ENCODE results near the gene GLOD4. TPM values are rescaled to one million over a fixed set of nuclear protein-coding genes. Genes with fewer than 3 reads are reported as not detected.
"Not testable (repeated sequence)": the region's sequence is repeated elsewhere in the genome, so short reads cannot be mapped to it uniquely, and the experiment has no call there.

GLOD4 gene
- total and polyA plus RNA-seq, 11 donors, result 14.0 to 39.7 (median 25.4) TPM

DNA sequence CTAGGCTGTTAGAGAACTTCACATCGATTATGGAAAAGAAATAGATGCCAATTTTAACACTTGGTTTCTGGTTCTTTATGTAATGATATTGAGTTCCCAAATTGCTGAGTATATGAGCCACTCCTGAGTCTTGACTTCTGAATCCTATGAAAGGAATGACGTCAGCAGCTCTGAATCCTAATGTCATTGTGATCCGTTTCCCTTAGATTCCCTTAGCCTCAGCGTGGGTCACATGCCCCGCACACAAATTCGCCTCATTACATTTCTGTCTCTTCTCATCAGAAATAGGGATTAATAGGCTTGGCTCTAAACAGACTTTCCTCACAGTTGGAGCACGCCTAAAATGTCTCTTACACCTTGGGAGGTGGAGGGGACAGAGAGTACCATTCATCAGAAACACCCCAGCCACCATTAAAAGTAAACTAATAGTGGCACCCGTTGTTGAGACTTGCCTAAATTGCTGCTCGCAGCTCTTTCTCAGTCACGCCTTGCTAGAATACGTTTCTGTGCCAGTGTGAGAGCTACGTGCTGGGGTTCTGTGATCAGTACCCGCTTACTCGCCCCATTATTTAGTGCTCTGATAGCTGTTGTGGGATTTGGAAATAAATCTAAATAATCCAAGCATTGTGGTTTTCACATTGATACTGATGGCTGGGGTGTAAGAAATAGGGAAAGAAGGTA lies 7.2 kb upstream of the GLOD4 start:
- whole genome bisulfite sequencing, 4 donors, result 90 to 93% (median 91%) methylated on average over 14 of the region's 14 CpGs
- no peaks in the 10 kb centered on the region for H3K27me3 ChIP-seq
- intact Hi-C loops (cut with DNase I), result no loop called here
- TF ChIP-seq, protein P1, sequence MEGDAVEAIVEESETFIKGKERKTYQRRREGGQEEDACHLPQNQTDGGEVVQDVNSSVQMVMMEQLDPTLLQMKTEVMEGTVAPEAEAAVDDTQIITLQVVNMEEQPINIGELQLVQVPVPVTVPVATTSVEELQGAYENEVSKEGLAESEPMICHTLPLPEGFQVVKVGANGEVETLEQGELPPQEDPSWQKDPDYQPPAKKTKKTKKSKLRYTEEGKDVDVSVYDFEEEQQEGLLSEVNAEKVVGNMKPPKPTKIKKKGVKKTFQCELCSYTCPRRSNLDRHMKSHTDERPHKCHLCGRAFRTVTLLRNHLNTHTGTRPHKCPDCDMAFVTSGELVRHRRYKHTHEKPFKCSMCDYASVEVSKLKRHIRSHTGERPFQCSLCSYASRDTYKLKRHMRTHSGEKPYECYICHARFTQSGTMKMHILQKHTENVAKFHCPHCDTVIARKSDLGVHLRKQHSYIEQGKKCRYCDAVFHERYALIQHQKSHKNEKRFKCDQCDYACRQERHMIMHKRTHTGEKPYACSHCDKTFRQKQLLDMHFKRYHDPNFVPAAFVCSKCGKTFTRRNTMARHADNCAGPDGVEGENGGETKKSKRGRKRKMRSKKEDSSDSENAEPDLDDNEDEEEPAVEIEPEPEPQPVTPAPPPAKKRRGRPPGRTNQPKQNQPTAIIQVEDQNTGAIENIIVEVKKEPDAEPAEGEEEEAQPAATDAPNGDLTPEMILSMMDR (IDR thresholded peaks at IDR 0.05), result no peak
- TF ChIP-seq POLR2A (IDR thresholded peaks at IDR 0.05), result no peak
- H3K27ac ChIP-seq, result no peak overlapping the region
- H3K36me3 ChIP-seq, result peaks cover 0 to 72% (median 55%) of the 10 kb centered on the region in 9 donors
- H3K4me1 ChIP-seq, result peaks cover 0 to 6% (median 0%) of the 10 kb centered on the region in 12 donors
- no peaks in the 10 kb centered on the region for H3K9me3 ChIP-seq
- DNase-seq, result no peak
- no peak for ATAC-seq
- H3K4me3 ChIP-seq, result no peak overlapping the region

DNA sequence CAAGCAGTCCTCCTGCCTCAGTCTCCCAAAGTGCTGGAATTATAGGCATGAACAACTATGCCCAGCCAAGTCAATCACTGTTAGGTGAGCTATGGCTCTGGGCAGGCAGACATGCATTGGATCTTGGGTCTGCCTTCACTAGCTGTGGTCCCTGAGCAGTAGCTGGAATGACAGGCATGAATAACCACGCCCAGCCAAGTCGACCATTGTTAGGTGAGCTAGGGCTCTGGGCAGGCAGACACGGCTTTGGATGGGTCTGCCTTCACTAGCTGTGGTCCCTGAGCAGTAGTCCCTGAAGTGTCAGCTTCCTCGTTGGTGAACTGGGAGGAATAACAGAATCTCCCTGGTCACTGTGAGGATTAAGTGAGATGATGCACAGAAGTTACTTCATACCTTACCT lies 6.5 kb upstream of the GLOD4 start:
- no peak for DNase-seq
- Histone ChIP-seq H3K4me1 (peaks cover 0 to 11% (median 6%) of the 10 kb centered on the region in 12 donors), H3K4me3 (no peak overlapping the region), H3K36me3 (peaks cover 0 to 79% (median 55%) of the 10 kb centered on the region in 9 donors), H3K27ac (no peak overlapping the region), H3K9me3 (no peaks in the 10 kb centered on the region), H3K27me3 (no peaks in the 10 kb centered on the region)
- TF ChIP-seq POLR2A (IDR thresholded peaks at IDR 0.05), result no peak
- TF ChIP-seq, protein P1 (IDR thresholded peaks at IDR 0.05), result no peak
- no peak for ATAC-seq
- intact Hi-C loops (cut with DNase I), result no loop called here
- WGBS, 4 donors, result 80 to 89% (median 85%) methylated on average over 4 of the region's 4 CpGs

DNA sequence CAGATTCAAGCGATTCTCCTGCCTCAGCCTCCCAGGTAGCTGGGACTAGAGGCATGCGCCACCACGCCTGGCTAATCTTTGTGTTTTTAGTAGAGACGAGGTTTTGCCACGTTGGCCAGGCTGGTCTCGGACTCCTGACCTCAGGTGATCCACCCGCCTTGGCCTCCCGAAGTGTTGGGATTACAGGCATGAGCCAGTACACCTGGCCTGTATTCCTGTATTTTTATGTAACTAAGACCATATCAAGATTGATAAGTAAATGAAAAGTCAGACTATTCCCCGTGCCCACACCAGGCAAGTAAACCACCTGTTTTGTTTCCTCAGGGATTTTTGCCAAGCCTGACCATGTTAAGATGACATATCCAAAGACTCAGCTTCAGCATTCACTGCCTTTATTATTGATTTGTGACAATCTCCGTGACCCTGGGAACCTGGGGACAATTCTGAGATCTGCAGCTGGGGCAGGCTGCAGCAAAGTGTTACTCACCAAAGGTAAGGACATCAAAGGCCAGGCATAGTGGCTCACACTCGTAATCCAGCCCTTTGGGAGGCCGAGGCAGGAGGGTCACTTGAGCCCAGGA lies 5.7 kb upstream of the GLOD4 start:
- 91 to 94% (median 93%) methylated on average over 12 of the region's 12 CpGs for WGBS, 4 donors
- TF ChIP-seq, protein P1 (IDR thresholded peaks at IDR 0.05), result no peak
- no peak for TF ChIP-seq POLR2A (IDR thresholded peaks at IDR 0.05)
- H3K36me3 ChIP-seq, result peaks cover 0 to 80% (median 54%) of the 10 kb centered on the region in 9 donors
- intact Hi-C loops (cut with DNase I), result no loop called here
- H3K4me3 ChIP-seq, result no peak overlapping the region
- DNase-seq, result no peak
- H3K4me1 ChIP-seq, result peaks cover 3 to 19% (median 15%) of the 10 kb centered on the region in 12 donors
- no peak for ATAC-seq
- no peaks in the 10 kb centered on the region for H3K27me3 ChIP-seq
- no peak overlapping the region for H3K27ac ChIP-seq
- no peaks in the 10 kb centered on the region for H3K9me3 ChIP-seq

DNA sequence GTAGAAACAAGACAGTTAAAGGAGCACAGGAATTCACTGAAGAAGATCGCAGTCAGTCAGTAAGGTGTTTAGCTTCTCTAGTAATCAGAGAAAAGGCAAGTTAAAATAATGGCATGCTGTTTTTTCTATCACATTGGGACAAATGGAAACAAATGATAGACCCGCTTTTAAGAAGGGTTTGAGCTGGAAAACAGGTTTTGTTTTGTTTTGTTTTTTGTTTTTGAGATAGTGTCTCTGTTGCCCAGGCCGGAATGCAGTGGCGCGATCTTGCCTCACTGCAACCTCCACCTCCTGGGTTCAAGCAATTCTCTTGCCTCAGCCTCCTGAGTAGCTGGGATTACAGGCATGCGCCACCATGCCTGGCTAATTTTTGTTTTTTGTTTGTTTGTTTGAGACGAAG lies 3.8 kb upstream of the GLOD4 start:
- intact Hi-C loops (cut with DNase I); H3K27me3 ChIP-seq; H3K9me3 ChIP-seq; ATAC-seq; H3K27ac ChIP-seq; H3K4me3 ChIP-seq; DNase-seq: not testable (repeated sequence)
- peaks cover 3 to 28% (median 22%) of the 10 kb centered on the region in 12 donors for H3K4me1 ChIP-seq
- peaks cover 0 to 62% (median 38%) of the 10 kb centered on the region in 9 donors for H3K36me3 ChIP-seq
- 89 to 97% (median 95%) methylated on average over 7 of the region's 7 CpGs for WGBS, 4 donors
